Lung (tissue), 12 donors: ENCODE data around the gene MDP1. TPM values are rescaled to one million over a fixed set of nuclear protein-coding genes. Genes with fewer than 3 reads are reported as not detected.

Experiments
- ATAC-seq: fragments of 200-7000 bp; cut with Tn5 transposase; one replicate; pipeline ENCODE4 v1.9.1; 2020; ENCODE audit warnings: moderate number of reproducible peaks; ENCODE audit not compliant: insufficient read depth, low FRiP score
- DNase-seq, 3 donors: peaks; one replicate each; pipeline ENCODE4 v3.0.0-alpha.2; 2013 to 2017
- H3K27ac ChIP-seq, 2 donors: one replicate each; pipeline ENCODE4 v1.5.1; 2013; ENCODE audit warnings: mild to moderate bottlenecking in 2 of 2, moderate library complexity in 2 of 2, control low read depth in 1 of 2, inconsistent platforms in 1 of 2, low read depth in 1 of 2, low read length in 1 of 2
- H3K27me3 ChIP-seq, 3 donors: one replicate each; pipeline ENCODE4 v1.5.1; 2013; ENCODE audit warnings: low read length in 2 of 3; ENCODE audit not compliant: control insufficient read depth in 3 of 3, insufficient read depth in 3 of 3
- H3K36me3 ChIP-seq, 4 donors: one replicate each; pipeline ENCODE4 v1.5.1; 2013; ENCODE audit warnings: low read length in 4 of 4, mild to moderate bottlenecking in 1 of 4, moderate library complexity in 1 of 4; ENCODE audit not compliant: control insufficient read depth in 4 of 4, insufficient read depth in 4 of 4
- H3K4me1 ChIP-seq, 5 donors: one replicate each; pipeline ENCODE4 v1.5.1; 2013; ENCODE audit warnings: low read length in 5 of 5, mild to moderate bottlenecking in 2 of 5, moderate library complexity in 1 of 5; ENCODE audit not compliant: control insufficient read depth in 5 of 5, insufficient read depth in 5 of 5
- H3K4me3 ChIP-seq: one replicate; pipeline ENCODE4 v1.5.1; 2013; ENCODE audit warnings: mild to moderate bottlenecking, control low read depth, moderate library complexity
- H3K9ac ChIP-seq, 2 donors: one replicate each; pipeline ENCODE4 v1.5.1; 2013; ENCODE audit warnings: low read length in 2 of 2, control low read depth in 1 of 2; ENCODE audit not compliant: insufficient read depth in 1 of 2
- H3K9me3 ChIP-seq, 4 donors: one replicate each; pipeline ENCODE4 v1.5.1; 2013; ENCODE audit warnings: low read length in 3 of 4, mild to moderate bottlenecking in 1 of 4, moderate library complexity in 1 of 4; ENCODE audit not compliant: control insufficient read depth in 4 of 4, insufficient read depth in 3 of 4
- CTCF ChIP-seq: IDR thresholded peaks from 2 replicates; pipeline ENCODE4 v1.5.1; 2012; ENCODE audit warnings: mild to moderate bottlenecking; ENCODE audit errors: control extremely low read depth, extremely low read depth
- WGBS, 2 donors: extraction: QIAGEN DNeasy Blood & Tissue Kit; methylation state at CpG; one replicate each; pipeline ENCODE4 v1.1.7; 2013; 5-methylcytosine and 5-hydroxymethylcytosine counted together
- polyA plus RNA-seq, 2 donors: library from polyadenylated mRNA; stranded (reverse); fragments of 200-250 nt; gene quantifications; one replicate each; pipeline ENCODE4 v1.2.1, GENCODE V29; 2013
- total RNA-seq, 2 donors: library from RNA; depleted of rRNA in 1 of 2; stranded (reverse); fragments of >200 nt in 1 of 2; gene quantifications; one replicate each; pipeline ENCODE4 v1.2.1, GENCODE V29; 2014 to 2021
- donor health status: control.
- donor health status: control.
- donor health status: Bipolar disorder and iron deficiency.
- donor health status: healthy.
- donor health status: DM: yes; HTN: yes; CAD: no.

MDP1 gene
- total and polyA plus RNA-seq, 4 donors = 17.2 to 31.4 (median 22.8) TPM

- Histone ChIP-seq H3K27me3 (no peaks in the 10 kb centered on the region), H3K4me1 (peaks cover 0 to 2% (median 0%) of the 10 kb centered on the region in 5 donors), H3K9me3 (no peaks in the 10 kb centered on the region), H3K9ac (no peak overlapping the region), H3K36me3 (peaks cover 2 to 71% (median 7%) of the 10 kb centered on the region in 4 donors), H3K27ac (no peak overlapping the region), H3K4me3 (no peak overlapping the region)
- no peak for TF ChIP-seq CTCF
- 94 to 98% methylated on average over 14 of the region's 14 CpGs for WGBS, 2 donors
- DNase-seq (no peak), ATAC-seq (no peak)
Observed at GRCh38 chr14:24177891-24178290, 38.0 kb downstream of the MDP1 start.

GRCh38 chr14:24177041-24177825 lies 38.6 kb downstream of the MDP1 start:
- Histone ChIP-seq H3K4me3 (no peak overlapping the region), H3K4me1 (peaks cover 0 to 9% (median under 1%) of the 10 kb centered on the region in 5 donors), H3K27ac (no peak overlapping the region), H3K9me3 (no peaks in the 10 kb centered on the region), H3K9ac (no peak overlapping the region), H3K27me3 (no peaks in the 10 kb centered on the region), H3K36me3 (peaks cover 0 to 68% (median 3%) of the 10 kb centered on the region in 4 donors)
- 93 to 97% methylated on average over 12 of the region's 12 CpGs for WGBS, 2 donors
- no peak for TF ChIP-seq CTCF
- ATAC-seq (no peak), DNase-seq (no peak)

- Histone ChIP-seq H3K9ac (no peak overlapping the region), H3K4me3 (no peak overlapping the region), H3K27ac (no peak overlapping the region), H3K4me1 (peaks cover 0 to 14% (median 4%) of the 10 kb centered on the region in 5 donors), H3K27me3 (no peaks in the 10 kb centered on the region), H3K36me3 (peaks cover 0 to 65% (median 3%) of the 10 kb centered on the region in 4 donors), H3K9me3 (no peaks in the 10 kb centered on the region)
- ATAC-seq (no peak), DNase-seq (no peak)
- TF ChIP-seq CTCF = no peak
- 96 to 98% methylated on average over 5 of the region's 5 CpGs for WGBS, 2 donors
Observed at GRCh38 chr14:24176599-24176998, 39.3 kb downstream of the MDP1 start.
